HepG2 (cell line): ENCODE results near the gene GINS2. TPM values are rescaled to one million over a fixed set of nuclear protein-coding genes. Genes with fewer than 3 reads are reported as not detected.

Source experiments
- HOXD1 ChIP-seq: sonication (generic); formaldehyde crosslinking; IDR thresholded peaks from 2 replicates; pipeline ENCODE4 v1.5.0; 2020; ENCODE audit warnings: missing genetic modification reagents
- MEF2D ChIP-seq: sonication (generic); formaldehyde crosslinking; IDR thresholded peaks from 2 replicates; pipeline ENCODE4 v1.5.1; 2020; ENCODE audit warnings: mild to moderate bottlenecking, missing genetic modification reagents
- NFKB2 ChIP-seq: sonication (generic); formaldehyde crosslinking; IDR thresholded peaks from 2 replicates; pipeline ENCODE4 v1.4.0; 2020; ENCODE audit warnings: missing genetic modification reagents, borderline replicate concordance
- TCF12 ChIP-seq, 2 experiments: fragments of 450-650 bp in 1 of 2; sonication (generic) in 1 of 2; formaldehyde crosslinking in 1 of 2; IDR thresholded peaks; 2 replicates each; pipeline versions ENCODE4 v1.6.1 to v1.8.0; 2017 to 2022; ENCODE audit warnings: antibody characterized with exemption in 1 of 2, mild to moderate bottlenecking in 1 of 2, missing genetic modification reagents in 1 of 2, moderate library complexity in 1 of 2
- ZBTB2 ChIP-seq: sonication (generic); formaldehyde crosslinking; IDR thresholded peaks from 2 replicates; pipeline ENCODE4 v1.8.0; 2022; ENCODE audit warnings: low read depth, missing genetic modification reagents
- ZBTB4 ChIP-seq: sonication (generic); formaldehyde crosslinking; IDR thresholded peaks from 2 replicates; pipeline ENCODE4 v1.4.0; 2020; ENCODE audit warnings: missing genetic modification reagents, mild to moderate bottlenecking, borderline replicate concordance
- ZFP91 ChIP-seq: sonication (generic); formaldehyde crosslinking; IDR thresholded peaks from 2 replicates; pipeline ENCODE4 v1.9.0; 2022; ENCODE audit warnings: missing genetic modification reagents, mild to moderate bottlenecking, borderline replicate concordance
- ZNF224 ChIP-seq: sonication (generic); formaldehyde crosslinking; IDR thresholded peaks from 2 replicates; pipeline ENCODE4 v1.5.0; 2020; ENCODE audit warnings: mild to moderate bottlenecking, missing genetic modification reagents
- ZNF256 ChIP-seq: sonication (generic); formaldehyde crosslinking; conservative IDR thresholded peaks from 2 replicates; pipeline ENCODE4 v1.4.0; 2020; ENCODE audit warnings: missing genetic modification reagents
- polyA plus RNA-seq, 8 experiments: library from polyadenylated mRNA; depleted of rRNA in 3 of 8; stranded (reverse) in 7 of 8; unstranded in 1 of 8; fragments of >200 nt; fragmentation: Illumina TruSeq in 4 of 8; extraction: Trizol in 4 of 8; gene quantifications; 2 replicates each; pipeline versions ENCODE4 v1.2.1 to v1.2.3, GENCODE V29; 2011 to 2016; ENCODE audit warnings: low read depth in 4 of 8, missing spikeins in 1 of 8, mixed read lengths in 1 of 8; ENCODE audit not compliant: insufficient read depth in 1 of 8
- total RNA-seq, 5 experiments: library from RNA; depleted of rRNA; stranded (reverse); fragments of >200 nt; fragmentation: Illumina TruSeq; extraction: Trizol; gene quantifications; 2 replicates each; pipeline ENCODE4 v1.2.3, GENCODE V29; 2016; ENCODE audit warnings: low read depth in 1 of 5

The GINS2 gene
- total and polyA plus RNA-seq, 2 of the 13 experiments (the other 11 are each of a cell fraction or from before 2014, with no cell fraction given), result 10.6 to 48.3 TPM

GRCh38 chr16:85688586-85689284, at the start of gene GINS2 (continued):
- TF ChIP-seq ZFP91 (CRISPR knock-in tag) (peak; percentile 77; the same call in 1 of the 2 replicates), ZNF224 (CRISPR knock-in tag) (no peak), ZBTB2 (peak; percentile 70), TCF12 (IDR thresholded peaks at IDR 0.05) (no peak), TCF12 (CRISPR knock-in tag; IDR thresholded peaks at IDR 0.05) (peak; percentile 38; the same call in 1 of the 2 replicates), NFKB2 (peak; percentile 89; the same call in 1 of the 2 replicates), HOXD1 (CRISPR knock-in tag) (0 out of 2 replicates have a peak, but pooled peaks have one; percentile 55), ZNF256 (CRISPR knock-in tag) (peak; percentile 83; the same call in 1 of the 2 replicates), ZBTB4 (CRISPR knock-in tag) (no peak), MEF2D (CRISPR knock-in tag) (peak; percentile 52; the same call in 1 of the 2 replicates)
